NB4 (cell line): ENCODE measurements around the gene NHS.

Experiments
- DNase-seq: peaks from one replicate; pipeline ENCODE4 v3.0.0; 2010; ENCODE audit warnings: low read depth
- H3K4me3 ChIP-seq: one replicate; pipeline ENCODE4 v1.5.1; 2011; ENCODE audit warnings: mild to moderate bottlenecking, low read depth, low read length, moderate library complexity
- CTCF ChIP-seq: IDR thresholded peaks from one replicate; pipeline ENCODE4 v1.5.1; 2012; ENCODE audit warnings: low read depth, low read length
- MAX ChIP-seq: IDR thresholded peaks from 2 replicates; pipeline ENCODE4 v1.6.1; 2011; ENCODE audit warnings: low read depth, low read length
- MYC ChIP-seq: IDR thresholded peaks from 2 replicates; pipeline ENCODE4 v1.6.1; 2011; ENCODE audit warnings: low read depth, low read length
- POLR2A ChIP-seq: IDR thresholded peaks from 2 replicates; pipeline ENCODE4 v1.6.1; 2011; ENCODE audit warnings: mild to moderate bottlenecking; ENCODE audit not compliant: insufficient read length; ENCODE audit errors: extremely low read depth

The NHS gene

GRCh38 chrX:17413228-17413627 is 38.2 kb downstream of the NHS start:
- TF ChIP-seq MAX (no peak), CTCF (no peak)
- no peak for DNase-seq
- H3K4me3 ChIP-seq = no peak overlapping the region

GRCh38 chrX:17414027-17414658 is 39.1 kb downstream of the NHS start:
- TF ChIP-seq MYC (no peak), MAX (no peak), POLR2A (no peak), CTCF (no peak)
- DNase-seq = no peak
- H3K4me3 ChIP-seq = no peak overlapping the region

- no peak for DNase-seq
- TF ChIP-seq CTCF = no peak
- TF ChIP-seq MAX = no peak
- no peak for TF ChIP-seq MYC
- no peak for TF ChIP-seq POLR2A
- H3K4me3 ChIP-seq = no peak overlapping the region
These were observed 39.8 kb downstream of the NHS start for GRCh38 chrX:17414839-17415238.

- TF ChIP-seq POLR2A (no peak), MAX (no peak), MYC (no peak), CTCF (no peak)
- no peak overlapping the region for H3K4me3 ChIP-seq
- DNase-seq = no peak
These were observed 40.3 kb downstream of the NHS start for GRCh38 chrX:17415242-17415810.

GRCh38 chrX:17417372-17417771 is 42.4 kb downstream of the NHS start:
- H3K4me3 ChIP-seq = no peak overlapping the region
- no peak for DNase-seq
- no peak for TF ChIP-seq MYC
- TF ChIP-seq MAX = no peak

GRCh38 chrX:17425136-17425535 is 50.1 kb downstream of the NHS start:
- DNase-seq = no peak

More at GRCh38 chrX:17425136-17425535, 50.1 kb downstream of the NHS start:
- no peak overlapping the region for H3K4me3 ChIP-seq
- TF ChIP-seq CTCF (no peak), MAX (no peak), POLR2A (no peak), MYC (no peak)
